RKO (cell line): Measurements from ENCODE around the gene MAK.

Experiments
- DNase-seq: peaks from one replicate; pipeline ENCODE4 v3.0.0-alpha.2; 2016; ENCODE audit warnings: low spot score

Gene MAK

DNA sequence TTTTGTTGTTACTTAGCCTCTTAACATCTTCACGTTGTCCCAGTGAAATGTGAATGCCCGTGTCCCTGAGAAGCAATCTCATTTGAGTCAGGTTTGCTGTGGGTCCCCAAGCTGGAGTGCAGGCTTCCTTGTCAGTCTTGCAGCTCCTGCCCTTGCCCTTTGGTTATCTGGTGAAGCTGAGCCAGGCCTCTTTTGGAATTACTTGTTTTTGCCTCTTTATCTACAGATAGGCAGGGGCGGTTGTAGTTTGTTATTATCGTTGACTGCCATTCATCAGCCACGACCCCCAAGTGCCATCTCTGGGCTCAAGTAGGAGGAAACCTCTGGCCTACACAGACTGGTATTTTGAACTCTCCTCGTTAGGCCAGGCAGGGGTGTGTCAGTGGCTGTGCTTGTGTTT lies 113.3 kb downstream of the MAK start:
- DNase-seq, result no peak

- peak; percentile 40 for DNase-seq
Measured at GRCh38 chr6:10723567-10723881, 114.8 kb downstream of the MAK start.

DNA sequence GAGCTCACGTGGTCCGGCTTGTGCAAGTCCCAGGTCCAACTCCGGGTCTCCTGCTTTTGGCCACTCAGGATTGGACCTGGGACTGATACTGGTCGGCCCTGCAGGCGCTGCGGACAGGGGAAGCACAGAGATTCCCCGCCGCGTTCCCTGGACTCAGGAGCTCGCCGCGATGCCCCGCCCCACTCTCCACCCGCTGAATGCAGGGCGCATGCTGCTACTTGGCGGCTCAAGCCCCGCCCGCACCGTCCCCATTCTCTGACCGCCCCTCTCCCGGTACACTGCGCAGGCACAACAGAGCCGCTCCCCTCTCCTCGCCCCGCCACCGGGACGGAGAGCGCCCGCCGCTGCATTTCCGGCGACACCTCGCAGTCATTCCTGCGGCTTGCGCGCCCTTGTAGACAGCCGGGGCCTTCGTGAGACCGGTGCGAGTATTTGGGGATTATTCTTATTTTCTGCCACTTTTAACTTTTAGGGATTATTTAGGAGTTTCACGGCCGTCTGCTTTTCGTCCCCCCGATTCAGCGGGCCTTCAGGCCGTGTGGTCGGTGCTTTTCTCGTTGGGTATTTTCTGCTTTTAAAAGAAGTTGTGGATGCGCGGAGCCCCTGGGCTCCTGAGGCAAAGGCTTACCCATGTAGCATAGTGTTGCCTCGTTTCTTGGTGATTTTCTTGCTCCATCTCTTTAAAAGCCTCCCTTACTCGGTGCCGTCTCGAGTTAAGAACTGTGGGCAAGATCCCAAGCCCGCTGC lies 115.3 kb downstream of the MAK start, which contains the start of gene TMEM14C:
Gene TMEM14C (plus strand): TSS at position 251 of the 747 bp plus-strand sequence. CDS start 1,544 bp downstream, outside the sequence.
- peak; percentile 98 for DNase-seq

- DNase-seq, result no peak
Measured at GRCh38 chr6:10722570-10722819, 115.8 kb downstream of the MAK start.

- DNase-seq, result no peak
Measured at GRCh38 chr6:10721850-10722569, 116.3 kb downstream of the MAK start.

DNA sequence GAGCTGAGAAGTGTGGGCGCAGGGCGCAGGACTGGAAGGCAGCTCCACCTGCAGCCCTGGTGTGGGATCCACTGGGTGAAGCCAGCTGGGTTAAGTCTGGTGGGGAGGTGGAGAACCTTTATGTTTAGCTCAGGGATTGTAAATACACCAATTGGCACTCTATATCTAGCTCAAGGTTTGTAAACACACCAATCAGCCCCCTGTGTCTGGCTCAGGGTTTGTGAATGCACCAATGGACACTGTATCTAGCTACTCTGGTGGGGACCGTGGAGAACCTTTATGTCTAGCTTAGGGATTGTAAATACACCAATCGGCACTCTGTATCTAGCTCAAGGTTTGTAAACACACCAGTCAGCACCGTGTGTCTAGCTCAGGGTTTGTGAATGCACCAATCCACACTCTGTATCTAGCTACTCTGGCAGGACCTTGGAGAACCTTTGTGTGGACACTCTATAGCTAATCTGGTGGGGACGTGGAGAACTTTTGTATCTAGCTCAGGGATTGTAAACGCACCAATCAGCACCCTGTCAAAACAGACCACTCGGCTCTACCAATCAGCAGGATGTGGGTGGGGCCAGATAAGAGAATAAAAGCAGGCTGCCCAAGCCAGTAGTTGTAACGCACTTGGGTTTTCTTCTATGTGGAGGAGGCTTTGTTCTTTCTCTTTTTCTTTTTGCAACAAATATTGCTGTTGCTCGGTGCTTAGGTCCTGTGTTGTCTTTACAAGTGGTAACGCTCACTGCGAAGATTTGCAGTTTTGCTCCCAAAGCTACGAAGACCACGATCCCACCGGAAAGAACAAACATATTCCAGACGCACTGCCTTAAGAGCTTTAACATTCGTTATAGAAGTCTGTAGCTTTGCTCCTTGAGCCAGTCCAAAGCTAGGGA lies 117.1 kb downstream of the MAK start:
- peak; percentile 34 for DNase-seq

DNA sequence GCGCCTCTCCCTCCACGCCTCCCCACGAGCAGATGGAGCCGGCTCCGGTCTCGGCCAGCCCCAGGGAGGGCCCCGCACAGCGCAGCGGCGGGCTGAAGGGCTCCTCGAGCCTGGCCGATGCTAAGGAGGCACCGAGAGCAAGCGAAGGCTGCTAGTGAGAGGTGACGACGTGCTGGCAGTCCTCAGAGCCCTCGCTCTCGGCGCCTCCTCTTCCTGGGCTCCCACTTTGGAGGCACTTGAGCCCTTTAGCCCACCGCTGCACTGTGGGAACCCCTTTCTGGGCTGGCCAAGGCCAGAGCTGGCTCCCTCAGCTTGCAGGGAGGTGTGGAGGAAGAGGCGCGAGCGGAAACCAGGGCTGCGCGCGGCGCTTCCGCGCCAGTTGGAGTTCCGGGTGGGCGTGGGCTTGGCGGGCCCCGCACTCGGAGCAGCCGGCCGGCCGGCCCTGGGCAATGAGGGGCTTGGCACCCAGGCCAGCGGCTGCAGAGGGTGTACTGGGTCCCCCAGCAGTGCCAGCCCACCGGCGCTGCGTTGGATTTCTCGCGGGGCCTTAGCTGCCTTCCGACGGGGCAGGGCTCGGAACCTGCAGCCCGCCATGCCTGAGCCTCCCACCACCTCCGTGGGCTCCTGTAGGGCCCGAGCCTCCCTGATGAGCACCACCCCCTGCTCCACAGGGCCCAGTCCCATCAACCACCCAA lies 117.9 kb downstream of the MAK start:
- DNase-seq, result peak; percentile 45

DNA sequence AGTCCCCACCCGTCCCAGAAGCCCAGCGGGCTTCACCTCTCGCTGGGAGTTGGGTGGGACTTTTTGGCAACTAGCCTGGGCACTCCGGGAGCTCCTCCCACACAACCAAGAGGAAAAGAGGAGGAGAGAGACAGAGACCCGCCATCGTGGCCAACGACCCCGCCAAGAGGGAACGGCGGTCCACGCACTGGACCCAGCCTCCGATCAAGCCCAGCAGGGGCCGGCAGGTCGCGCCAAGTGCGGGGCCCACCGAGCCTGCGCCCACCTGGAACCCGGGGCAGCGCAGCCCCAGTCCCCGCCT lies 118.4 kb downstream of the MAK start:
- no peak for DNase-seq

DNA sequence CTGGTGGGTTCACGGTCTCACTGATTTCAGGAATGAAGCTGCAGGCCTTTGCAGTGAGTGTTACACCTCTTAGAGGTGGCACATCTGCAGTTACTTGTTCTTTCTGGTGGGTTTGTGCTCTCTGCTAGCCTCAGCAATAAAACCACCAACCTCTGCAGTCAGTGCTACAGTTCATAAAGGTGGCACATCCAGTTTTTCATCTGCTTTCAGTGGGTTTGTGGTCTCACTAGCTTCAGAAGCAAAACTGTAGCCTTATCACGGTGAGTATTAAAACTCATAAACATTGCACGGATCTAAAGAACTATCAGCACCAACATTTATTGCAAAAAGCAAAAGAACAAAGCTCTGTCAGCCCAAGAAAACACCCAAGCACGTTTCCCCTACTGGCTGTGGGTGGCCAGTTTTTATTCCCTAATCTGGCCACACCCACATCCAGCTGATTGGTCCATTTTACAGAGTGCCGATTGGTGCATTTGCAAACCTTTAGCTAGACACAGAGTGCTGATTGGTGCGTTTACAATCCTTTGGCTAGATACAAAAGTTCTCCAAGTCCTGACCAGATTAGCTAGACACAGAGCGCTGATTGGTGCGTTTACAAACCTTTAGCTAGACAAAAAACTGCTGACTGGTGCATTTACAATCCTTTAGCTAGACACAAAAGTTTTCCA lies 118.9 kb downstream of the MAK start:
- DNase-seq, result peak; percentile 63

GRCh38 chr6:10713962-10714361 lies 124.4 kb downstream of the MAK start:
- no peak for DNase-seq
